IMR-90 (cell line): ENCODE results near the gene SLC34A3. TPM values are rescaled to one million over a fixed set of nuclear protein-coding genes. Genes with fewer than 3 reads are reported as not detected.

Experiments used
- ATAC-seq: fragments of 200-7000 bp; cut with Tn5 transposase; 2 replicates; pipeline ENCODE4 v1.9.1; 2020; ENCODE audit warnings: low read depth, mild to moderate bottlenecking, moderate library complexity
- BruUV-seq: library from RNA; stranded (reverse); fragments of 400-500 nt; replicated peaks from 2 replicates; lab custom pipeline; 2021; lab: Mats Ljungman, UMichigan
- CTCF ChIA-PET: fragments of 300-600 bp; formaldehyde crosslinking; extraction: SDS; loops from one replicate; lab custom pipeline; 2021; ENCODE audit warnings: antibody characterized with exemption; lab: Yijun Ruan, JAX
- POLR2A ChIA-PET: fragments of 300-600 bp; sonication (Branson Sonifier 250); formaldehyde crosslinking; loops from one replicate; lab custom pipeline; 2022; ENCODE audit warnings: antibody characterized with exemption; ENCODE audit not compliant: unreplicated experiment; lab: Charles Lee
- DNase-seq: peaks from one replicate; pipeline ENCODE4 v3.0.0; 2013
- H2AFZ ChIP-seq: replicated peaks from 2 replicates; pipeline ENCODE3; 2013; ENCODE audit warnings: low read length, mild to moderate bottlenecking; ENCODE audit not compliant: poor library complexity
- H2AK5ac ChIP-seq: 2 replicates; pipeline ENCODE4 v1.6.1; 2013; ENCODE audit warnings: low read depth, low read length, inconsistent platforms
- H2AK9ac ChIP-seq: replicated peaks from 2 replicates; pipeline ENCODE3; 2013; ENCODE audit warnings: mild to moderate bottlenecking, low read depth, low read length, moderate library complexity; ENCODE audit not compliant: poor library complexity
- H2BK120ac ChIP-seq: 2 replicates; pipeline ENCODE4 v1.6.1; 2013; ENCODE audit warnings: low read depth, low read length, inconsistent platforms
- H2BK15ac ChIP-seq: 3 replicates; pipeline ENCODE4 v1.6.1; 2013; ENCODE audit warnings: low read depth, low read length, inconsistent platforms
- H2BK20ac ChIP-seq: 2 replicates; pipeline ENCODE4 v1.6.1; 2013; ENCODE audit warnings: low read depth, mild to moderate bottlenecking, inconsistent platforms, low read length, moderate library complexity
- H2BK5ac ChIP-seq: 2 replicates; pipeline ENCODE4 v1.6.1; 2013; ENCODE audit warnings: mild to moderate bottlenecking, low read depth, low read length, inconsistent platforms; ENCODE audit not compliant: poor library complexity, severe bottlenecking
- H3K14ac ChIP-seq: replicated peaks from 2 replicates; pipeline ENCODE4 v1.6.1; 2013; ENCODE audit warnings: low read depth, low read length, inconsistent platforms
- H3K18ac ChIP-seq: 2 replicates; pipeline ENCODE4 v1.6.1; 2013; ENCODE audit warnings: low read depth, low read length, control low read depth
- H3K23ac ChIP-seq: 2 replicates; pipeline ENCODE4 v1.6.1; 2013; ENCODE audit warnings: low read depth, low read length, inconsistent platforms
- H3K27ac ChIP-seq: 2 replicates; pipeline ENCODE4 v1.5.1; 2013; ENCODE audit warnings: mild to moderate bottlenecking, control low read depth, low read length; ENCODE audit not compliant: insufficient read depth
- H3K27me3 ChIP-seq: 2 replicates; pipeline ENCODE4 v1.6.1; 2013; ENCODE audit warnings: low read length; ENCODE audit not compliant: control insufficient read depth, insufficient read depth
- H3K36me3 ChIP-seq: 2 replicates; pipeline ENCODE4 v1.6.1; 2013; ENCODE audit warnings: low read length, mixed read lengths; ENCODE audit not compliant: control insufficient read depth, insufficient read depth
- H3K4ac ChIP-seq: 2 replicates; pipeline ENCODE4 v1.6.1; 2013; ENCODE audit warnings: low read depth, low read length, inconsistent platforms
- H3K4me1 ChIP-seq: 2 replicates; pipeline ENCODE4 v1.6.1; 2013; ENCODE audit warnings: low read length, mixed read lengths; ENCODE audit not compliant: control insufficient read depth, insufficient read depth
- H3K4me2 ChIP-seq: 2 replicates; pipeline ENCODE4 v1.6.1; 2013; ENCODE audit warnings: low read depth, mild to moderate bottlenecking, control low read depth, low read length, moderate library complexity
- H3K4me3 ChIP-seq: 2 replicates; pipeline ENCODE4 v1.5.1; 2013; ENCODE audit warnings: low read depth, mild to moderate bottlenecking, control low read depth, low read length, moderate library complexity; ENCODE audit not compliant: insufficient read depth
- H3K56ac ChIP-seq: 2 replicates; pipeline ENCODE4 v1.6.1; 2013; ENCODE audit warnings: low read length, inconsistent platforms; ENCODE audit not compliant: insufficient read depth; ENCODE audit errors: extremely low read depth
- H3K79me1 ChIP-seq, 2 experiments: 2 replicates each; pipeline ENCODE4 v1.6.1; 2013; ENCODE audit warnings: low read length in 2 of 2, inconsistent platforms in 1 of 2, low read depth in 1 of 2
- H3K9ac ChIP-seq: 2 replicates; pipeline ENCODE4 v1.6.1; 2013; ENCODE audit warnings: low read depth, low read length, control low read depth
- H3K9me1 ChIP-seq: 2 replicates; pipeline ENCODE4 v1.6.1; 2013; ENCODE audit warnings: low read length, inconsistent platforms; ENCODE audit not compliant: insufficient read depth
- H3K9me3 ChIP-seq: 2 replicates; pipeline ENCODE4 v1.6.1; 2013; ENCODE audit warnings: low read length; ENCODE audit not compliant: control insufficient read depth, insufficient read depth
- H4K20me1 ChIP-seq: 2 replicates; pipeline ENCODE4 v1.6.1; 2013; ENCODE audit warnings: low read length, inconsistent platforms; ENCODE audit not compliant: insufficient read depth
- H4K5ac ChIP-seq: 2 replicates; pipeline ENCODE4 v1.6.1; 2013; ENCODE audit warnings: mild to moderate bottlenecking, low read depth, low read length, control low read depth
- H4K8ac ChIP-seq, 2 experiments: 2 replicates each; pipeline ENCODE4 v1.6.1; 2013; ENCODE audit warnings: low read depth in 2 of 2, low read length in 2 of 2, control low read depth in 1 of 2, inconsistent platforms in 1 of 2
- H4K91ac ChIP-seq: 2 replicates; pipeline ENCODE4 v1.6.1; 2013; ENCODE audit warnings: low read depth, low read length, inconsistent platforms; ENCODE audit not compliant: insufficient read depth
- CEBPB ChIP-seq: IDR thresholded peaks from 2 replicates; pipeline ENCODE4 v1.6.1; 2012; ENCODE audit warnings: low read depth, low read length, improper control_type of control experiment
- CHD1 ChIP-seq: IDR thresholded peaks from 2 replicates; pipeline ENCODE4 v1.6.1; 2012; ENCODE audit warnings: low read depth, low read length, improper control_type of control experiment
- CTCF ChIP-seq: conservative IDR thresholded peaks from 2 replicates; pipeline ENCODE4 v1.5.1; 2012; ENCODE audit warnings: mild to moderate bottlenecking, low read depth, low read length, improper control_type of control experiment
- FOS ChIP-seq: fragments of 150-350 bp; IDR thresholded peaks from 2 replicates; pipeline ENCODE4 v1.6.1; 2016; ENCODE audit warnings: low read depth, low read length
- MAZ ChIP-seq: IDR thresholded peaks from 2 replicates; pipeline ENCODE4 v1.6.1; 2012; ENCODE audit warnings: low read depth, mild to moderate bottlenecking, low read length, improper control_type of control experiment, moderate library complexity, borderline replicate concordance
- NFE2L2 ChIP-seq: fragments of 150-350 bp; IDR thresholded peaks from 2 replicates; pipeline ENCODE4 v1.6.1; 2016; ENCODE audit warnings: low read depth, mild to moderate bottlenecking, low read length
- RAD21 ChIP-seq: IDR thresholded peaks from 2 replicates; pipeline ENCODE4 v1.6.1; 2012; ENCODE audit warnings: low read length, improper control_type of control experiment
- RCOR1 ChIP-seq: IDR thresholded peaks from 2 replicates; pipeline ENCODE4 v1.6.1; 2012; ENCODE audit warnings: mild to moderate bottlenecking, low read length, improper control_type of control experiment; ENCODE audit not compliant: insufficient replicate concordance
- RFX5 ChIP-seq: IDR thresholded peaks from 2 replicates; pipeline ENCODE4 v1.8.0; 2012; ENCODE audit warnings: low read depth, mild to moderate bottlenecking, low read length, moderate library complexity
- SMC3 ChIP-seq: fragments of 150-350 bp; IDR thresholded peaks from 2 replicates; pipeline ENCODE4 v1.6.1; 2016; ENCODE audit warnings: low read depth, mild to moderate bottlenecking, antibody characterized with exemption, low read length, moderate library complexity
- USF2 ChIP-seq: fragments of 150-350 bp; IDR thresholded peaks from 2 replicates; pipeline ENCODE4 v1.6.1; 2017; ENCODE audit warnings: mild to moderate bottlenecking, antibody characterized with exemption, low read length, low read depth
- WGBS, 2 experiments: methylation state at CpG; one replicate each; pipeline versions ENCODE4 v1.1.5 to v1.1.7; 2013; ENCODE audit warnings: missing lambda C conversion rate in 2 of 2; ENCODE audit not compliant: insufficient read length in 1 of 2; ENCODE audit errors: extremely low coverage in 2 of 2; 5-methylcytosine and 5-hydroxymethylcytosine counted together
- dilution Hi-C: fragments of 300-500 bp; cut with HindIII; formaldehyde crosslinking; loops from one replicate; pipeline ENCODE4 v1.14.3; 2018; ENCODE audit warnings: low sequenced_read_pairs; ENCODE audit not compliant: unreplicated experiment
- in situ Hi-C: fragments of 300-500 bp; cut with MboI; formaldehyde crosslinking; loops from 3 replicates; pipeline ENCODE4 v1.14.3; 2019; ENCODE audit warnings: low sequenced_read_pairs, inconsistent platforms, mixed read lengths
- intact Hi-C: fragments of 100-400 bp; cut with micrococcal nuclease; formaldehyde crosslinking; loops from 2 replicates; pipeline ENCODE4 v1.10.0; 2022
- polyA plus RNA-seq, 3 experiments: library from polyadenylated mRNA; depleted of rRNA; stranded (reverse); fragments of >200 nt; gene quantifications; 2 replicates each; pipeline ENCODE4 v1.2.3, GENCODE V29; 2012; ENCODE audit warnings: low replicate concordance in 1 of 3
- total RNA-seq: library from RNA; depleted of rRNA; stranded (reverse); fragments of >200 nt; gene quantifications from 2 replicates; pipeline ENCODE4 v1.2.3, GENCODE V29; 2012

Gene SLC34A3
- total and polyA plus RNA-seq, 2 of the 4 experiments (the other 2 are of a cell fraction): not detected

- dilution Hi-C loops: no loop called here
Observed at GRCh38 chr9:137265496-137266161, 34.9 kb downstream of the SLC34A3 start.

More at GRCh38 chr9:137265496-137266161, 34.9 kb downstream of the SLC34A3 start:
- no peak overlapping the region for H4K91ac ChIP-seq
- CTCF ChIA-PET: no interaction called here
- H3K9me1 ChIP-seq: peaks cover 14% of the 10 kb centered on the region
- no peak overlapping the region for H2AK9ac ChIP-seq
- no peak overlapping the region for H3K56ac ChIP-seq
- H4K20me1 ChIP-seq: peaks cover 24% of the 10 kb centered on the region
- H3K4me3 ChIP-seq: no peak overlapping the region
- DNase-seq (no peak), ATAC-seq (no peak)
- H4K5ac ChIP-seq: no peak overlapping the region
- TF ChIP-seq RAD21 (no peak), SMC3 (no peak), CEBPB (no peak), RCOR1 (no peak), MAZ (no peak), NFE2L2 (no peak), USF2 (no peak), RFX5 (no peak), CTCF (no peak), CHD1 (no peak), FOS (no peak)
- H3K18ac ChIP-seq: no peak overlapping the region
- H3K4me1 ChIP-seq: peaks cover 12% of the 10 kb centered on the region
- no peaks in the 10 kb centered on the region for H3K9me3 ChIP-seq
- POLR2A ChIA-PET: interaction anchor here (0.6 kb wide), 1 partner anchor 19 kb away, joined by 7 read pairs; no protein-coding TSS in a partner anchor
- H2BK20ac ChIP-seq: no peak overlapping the region
- BruUV-seq: no TSS peak
- H3K4ac ChIP-seq: no peak overlapping the region
- H2AK5ac ChIP-seq: no peak overlapping the region
- H3K36me3 ChIP-seq: peaks cover 51% of the 10 kb centered on the region
- no peaks in the 10 kb centered on the region for H3K27me3 ChIP-seq
- no peak overlapping the region for H2BK5ac ChIP-seq
- peaks cover 13 to 48% of the 10 kb centered on the region in 2 experiments; a peak in 3 of 4 replicates for H3K79me1 ChIP-seq
- no peak overlapping the region for H2AFZ ChIP-seq
- intact Hi-C loops: no loop called here
- H2BK15ac ChIP-seq: no peak overlapping the region
- no peak overlapping the region for H4K8ac ChIP-seq
- H2BK120ac ChIP-seq: no peak overlapping the region
- no peak overlapping the region for H3K27ac ChIP-seq
- H3K9ac ChIP-seq: no peak overlapping the region
- no peak overlapping the region for H3K4me2 ChIP-seq
- H3K23ac ChIP-seq: no peak overlapping the region
- 99% methylated on average over 12 of the region's 29 CpGs; no CpG with 5 or more reads in 1 of the 2 experiments for WGBS, 2 experiments
- in situ Hi-C loops: no loop called here
- no peak overlapping the region for H3K14ac ChIP-seq
